HG03460 (cell line): ENCODE data around the gene DDX6.
"Not testable (repeated sequence)": the region's sequence is repeated elsewhere in the genome, so short reads cannot be mapped to it uniquely, and the experiment has no call there.

ENCODE experiments used
- ATAC-seq: cut with Tn5 transposase; IDR thresholded peaks from one replicate; pipeline ENCODE4 v1.9.1; 2021; ENCODE audit not compliant: unreplicated experiment

DDX6 gene

GRCh38 chr11:118791961-118792569, 1.1 kb upstream of the DDX6 start:
- no peak for ATAC-seq

- peak; percentile 38 for ATAC-seq
Measured at GRCh38 chr11:118790357-118791110, 430 bp downstream of the DDX6 start.

GRCh38 chr11:118789501-118790356, 1.2 kb downstream of the DDX6 start:
- no peak for ATAC-seq

GRCh38 chr11:118786657-118787056, 4.3 kb downstream of the DDX6 start:
- ATAC-seq, result no peak

GRCh38 chr11:118785362-118785761, 5.6 kb downstream of the DDX6 start:
- no peak for ATAC-seq

- ATAC-seq, result no peak
Measured at GRCh38 chr11:118783724-118784495, 7.1 kb downstream of the DDX6 start.

- ATAC-seq, result not testable (repeated sequence)
Measured at GRCh38 chr11:118783324-118783723, 7.6 kb downstream of the DDX6 start.

- no peak for ATAC-seq
Measured at GRCh38 chr11:118778898-118779297, 12.1 kb downstream of the DDX6 start.

- no peak for ATAC-seq
Measured at GRCh38 chr11:118774032-118774431, 16.9 kb downstream of the DDX6 start.

- ATAC-seq, result no peak
Measured at GRCh38 chr11:118771547-118772288, 19.2 kb downstream of the DDX6 start.

- ATAC-seq, result no peak
Measured at GRCh38 chr11:118768690-118769089, 22.3 kb downstream of the DDX6 start.

GRCh38 chr11:118766035-118766434, 24.9 kb downstream of the DDX6 start:
- no peak for ATAC-seq

- ATAC-seq, result not testable (repeated sequence)
Measured at GRCh38 chr11:118765095-118765691, 25.8 kb downstream of the DDX6 start.

- ATAC-seq, result no peak
Measured at GRCh38 chr11:118763041-118763440, 27.9 kb downstream of the DDX6 start.

- not testable (repeated sequence) for ATAC-seq
Measured at GRCh38 chr11:118761981-118762380, 29.0 kb downstream of the DDX6 start.

GRCh38 chr11:118757876-118758399, 33.0 kb downstream of the DDX6 start:
- ATAC-seq, result no peak

- ATAC-seq, result no peak
Measured at GRCh38 chr11:118752654-118753053, 38.3 kb downstream of the DDX6 start.

- ATAC-seq, result no peak
Measured at GRCh38 chr11:118749429-118749828, 41.5 kb downstream of the DDX6 start.

- no peak for ATAC-seq
Measured at GRCh38 chr11:118748056-118748455, 42.9 kb downstream of the DDX6 start.
